ENCODE results near the gene TNS1. TPM values are rescaled to one million over a fixed set of nuclear protein-coding genes. Genes with fewer than 3 reads are reported as not detected.

Gene TNS1
- total RNA-seq, 1 donor from 2014 or later = 7.9 TPM

GRCh38 chr2:217886720-217887309, 116.0 kb downstream of the TNS1 start:
- peak; percentile 67 for DNase-seq (ENCODE audit: low spot score, unreplicated experiment)
- no peaks in the 10 kb centered on the region for H3K36me3 Mint-ChIP-seq (ENCODE audit: insufficient read depth)
- H3K4me1 Mint-ChIP-seq (ENCODE audit: low read depth) = no peaks in the 10 kb centered on the region
- H3K4me3 Mint-ChIP-seq (ENCODE audit: low read depth) = no peak overlapping the region
- H3K27ac Mint-ChIP-seq = no peak overlapping the region
- peak; percentile 81 for TF ChIP-seq CTCF (IDR thresholded peaks at IDR 0.05; ENCODE audit: unreplicated experiment)
- peaks cover 3% of the 10 kb centered on the region for H3K27me3 Mint-ChIP-seq
- no peaks in the 10 kb centered on the region for H3K9me3 Mint-ChIP-seq (ENCODE audit: low read depth)

DNA sequence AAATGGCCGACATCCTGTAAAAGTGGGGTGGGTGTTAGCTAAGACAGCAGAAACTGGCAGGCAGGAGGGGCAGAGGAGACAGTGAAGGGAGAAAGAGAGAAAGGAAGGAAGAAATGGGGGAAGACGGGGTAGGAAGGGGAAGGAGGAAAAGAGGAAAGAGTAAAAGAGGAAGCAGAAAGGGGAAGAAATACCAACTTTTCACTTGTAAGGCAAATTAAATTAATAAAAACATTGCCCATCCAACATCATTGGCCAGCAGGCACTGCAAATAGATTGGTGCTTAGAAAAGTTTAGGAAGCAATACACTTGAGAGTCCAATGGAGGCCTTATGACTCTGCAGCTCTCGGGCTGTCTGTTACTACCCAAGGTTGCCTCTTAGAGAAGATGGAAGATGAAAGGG, 116.7 kb downstream of the TNS1 start:
- Mint-ChIP-seq H3K27ac (no peak overlapping the region), H3K9me3 (ENCODE audit: low read depth) (no peaks in the 10 kb centered on the region), H3K36me3 (ENCODE audit: insufficient read depth) (no peaks in the 10 kb centered on the region), H3K4me1 (ENCODE audit: low read depth) (no peaks in the 10 kb centered on the region), H3K4me3 (ENCODE audit: low read depth) (no peak overlapping the region), H3K27me3 (no peaks in the 10 kb centered on the region)
- no peak for TF ChIP-seq CTCF (IDR thresholded peaks at IDR 0.05; ENCODE audit: unreplicated experiment)
- DNase-seq (ENCODE audit: low spot score, unreplicated experiment) = no peak

- H3K27me3 Mint-ChIP-seq = no peaks in the 10 kb centered on the region
- no peaks in the 10 kb centered on the region for H3K9me3 Mint-ChIP-seq (ENCODE audit: low read depth)
- TF ChIP-seq CTCF (IDR thresholded peaks at IDR 0.05; ENCODE audit: unreplicated experiment) = no peak
- H3K4me3 Mint-ChIP-seq (ENCODE audit: low read depth) = no peak overlapping the region
- no peaks in the 10 kb centered on the region for H3K36me3 Mint-ChIP-seq (ENCODE audit: insufficient read depth)
- H3K4me1 Mint-ChIP-seq (ENCODE audit: low read depth) = no peaks in the 10 kb centered on the region
- no peak overlapping the region for H3K27ac Mint-ChIP-seq
- DNase-seq (ENCODE audit: low spot score, unreplicated experiment) = no peak
These were observed 117.8 kb downstream of the TNS1 start for GRCh38 chr2:217884985-217885384.

- no peak overlapping the region for H3K4me3 Mint-ChIP-seq (ENCODE audit: low read depth)
- no peak for TF ChIP-seq CTCF (IDR thresholded peaks at IDR 0.05; ENCODE audit: unreplicated experiment)
- H3K27me3 Mint-ChIP-seq = peaks cover 2% of the 10 kb centered on the region
- no peaks in the 10 kb centered on the region for H3K36me3 Mint-ChIP-seq (ENCODE audit: insufficient read depth)
- H3K4me1 Mint-ChIP-seq (ENCODE audit: low read depth) = no peaks in the 10 kb centered on the region
- no peaks in the 10 kb centered on the region for H3K9me3 Mint-ChIP-seq (ENCODE audit: low read depth)
- no peak overlapping the region for H3K27ac Mint-ChIP-seq
- no peak for DNase-seq (ENCODE audit: low spot score, unreplicated experiment)
These were observed 121.9 kb downstream of the TNS1 start for GRCh38 chr2:217880891-217881290.

GRCh38 chr2:217880287-217880889, 122.4 kb downstream of the TNS1 start:
- H3K4me3 Mint-ChIP-seq (ENCODE audit: low read depth) = no peak overlapping the region
- H3K27ac Mint-ChIP-seq = no peak overlapping the region
- TF ChIP-seq CTCF (IDR thresholded peaks at IDR 0.05; ENCODE audit: unreplicated experiment) = no peak
- H3K4me1 Mint-ChIP-seq (ENCODE audit: low read depth) = no peaks in the 10 kb centered on the region
- DNase-seq (ENCODE audit: low spot score, unreplicated experiment) = no peak
- peaks cover 2% of the 10 kb centered on the region for H3K27me3 Mint-ChIP-seq
- H3K9me3 Mint-ChIP-seq (ENCODE audit: low read depth) = no peaks in the 10 kb centered on the region
- H3K36me3 Mint-ChIP-seq (ENCODE audit: insufficient read depth) = no peaks in the 10 kb centered on the region
